HG02970 (cell line): Measurements from ENCODE around the gene SOX2.

Experiments used
- ATAC-seq: cut with Tn5 transposase; IDR thresholded peaks from one replicate; pipeline ENCODE4 v1.9.1; 2021; ENCODE audit warnings: mild to moderate bottlenecking, moderate library complexity, moderate number of reproducible peaks; ENCODE audit not compliant: unreplicated experiment, low FRiP score

Gene SOX2

GRCh38 chr3:181721046-181721875 is 9.5 kb downstream of the SOX2 start:
- ATAC-seq = no peak

- ATAC-seq = no peak
Measured at GRCh38 chr3:181722156-181722555, 10.4 kb downstream of the SOX2 start.

- no peak for ATAC-seq
Measured at GRCh38 chr3:181722766-181723425, 11.2 kb downstream of the SOX2 start.

GRCh38 chr3:181723625-181724191 is 12.0 kb downstream of the SOX2 start:
- ATAC-seq = no peak

GRCh38 chr3:181724192-181724965 is 12.7 kb downstream of the SOX2 start:
- ATAC-seq = no peak

GRCh38 chr3:181725131-181725731 is 13.5 kb downstream of the SOX2 start:
- ATAC-seq = no peak

- ATAC-seq = no peak
Measured at GRCh38 chr3:181725830-181726229, 14.1 kb downstream of the SOX2 start.

GRCh38 chr3:181726351-181727330 is 14.9 kb downstream of the SOX2 start:
- no peak for ATAC-seq

- ATAC-seq = no peak
Measured at GRCh38 chr3:181727341-181728032, 15.8 kb downstream of the SOX2 start.

- ATAC-seq = no peak
Measured at GRCh38 chr3:181728470-181729340, 17.0 kb downstream of the SOX2 start.

GRCh38 chr3:181729341-181729869 is 17.7 kb downstream of the SOX2 start:
- ATAC-seq = no peak

GRCh38 chr3:181730316-181730715 is 18.6 kb downstream of the SOX2 start:
- no peak for ATAC-seq

- no peak for ATAC-seq
Measured at GRCh38 chr3:181730934-181731333, 19.2 kb downstream of the SOX2 start.

- ATAC-seq = no peak
Measured at GRCh38 chr3:181735911-181736310, 24.2 kb downstream of the SOX2 start.

GRCh38 chr3:181738551-181738950 is 26.8 kb downstream of the SOX2 start:
- no peak for ATAC-seq

GRCh38 chr3:181739628-181740027 is 27.9 kb downstream of the SOX2 start:
- no peak for ATAC-seq

GRCh38 chr3:181741417-181741816 is 29.7 kb downstream of the SOX2 start:
- no peak for ATAC-seq
